Measurements from ENCODE around the gene NEK5.

DNA sequence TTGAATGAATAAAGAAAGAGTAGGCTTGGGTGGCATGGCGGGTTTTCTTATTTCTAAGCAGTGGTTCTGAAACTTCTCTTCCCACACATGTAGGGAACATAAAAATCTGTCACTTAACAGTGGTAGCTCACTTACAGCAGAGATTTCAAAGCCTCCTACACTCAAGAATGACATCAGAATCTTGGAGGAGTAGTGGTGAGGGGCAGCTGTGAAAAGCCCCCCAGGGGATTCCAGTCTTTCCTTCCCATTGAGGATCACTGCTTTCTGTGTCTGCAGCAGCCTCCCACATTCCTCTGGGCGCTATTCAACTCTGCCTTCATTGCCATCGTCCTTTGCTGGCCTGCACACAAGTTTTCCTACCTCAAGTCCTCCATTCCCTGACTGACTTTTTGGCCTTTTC, 8.6 kb upstream of the NEK5 start:
- TF ChIP-seq CTCF (IDR thresholded peaks at IDR 0.05) (no peak), ZFX (IDR thresholded peaks at IDR 0.05; ENCODE audit: borderline replicate concordance) (no peak)

All from 22Rv1 (cell line).